Measurements from ENCODE around the gene KRT7. TPM values are rescaled to one million over a fixed set of nuclear protein-coding genes. Genes with fewer than 3 reads are reported as not detected.

The KRT7 gene
- total RNA-seq, 5 donors from 2014 or later (not counting 1 experiment from before 2014, with no cell fraction given), result 2.7 to 3.8 (median 3.3) TPM; not detected in 2

DNA sequence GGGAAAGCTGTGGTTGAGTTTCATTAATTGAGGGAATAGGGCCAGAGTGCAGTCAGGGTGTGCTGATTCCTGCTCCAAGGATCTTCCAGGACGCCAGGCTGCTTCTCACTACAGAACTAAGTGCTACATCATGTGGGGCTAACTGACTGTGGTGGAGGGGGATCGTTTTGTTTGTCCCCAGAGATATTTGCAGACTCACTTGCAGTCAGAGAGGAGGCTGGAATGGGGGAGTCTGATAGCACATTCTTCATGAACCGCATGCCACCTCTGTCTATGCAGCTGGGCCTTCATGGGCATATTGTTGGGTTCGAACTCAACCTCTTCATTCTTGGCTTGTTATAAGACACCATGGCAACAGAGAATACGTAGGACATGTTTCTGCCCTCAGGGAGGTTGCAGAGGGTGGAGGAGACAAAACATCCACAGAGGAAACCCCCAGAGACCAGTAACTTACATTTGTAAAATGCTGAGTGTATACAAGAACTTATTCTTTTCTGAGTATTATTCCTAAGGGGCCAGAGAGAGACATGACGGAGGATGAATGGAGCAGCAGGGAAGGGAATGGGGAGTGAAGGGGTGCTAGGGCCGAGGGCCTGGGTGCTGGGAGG, 13.0 kb downstream of the KRT7 start:
- Mint-ChIP-seq H3K4me3 (no peak overlapping the region), H3K27me3 (peaks cover 19 to 27% of the 10 kb centered on the region in 2 donors), H3K36me3 (no peaks in the 10 kb centered on the region), H3K27ac (peak overlapping the region; percentile 36 to 53), H3K4me1 (peaks cover 20 to 45% (median 25%) of the 10 kb centered on the region in 3 donors), H3K9me3 (no peaks in the 10 kb centered on the region)
- Histone ChIP-seq H3K9me3 (no peaks in the 10 kb centered on the region), H3K36me3 (ENCODE audit: control insufficient read depth in 2 of 2, extremely low read depth in 1 of 2, insufficient read depth in 1 of 2, low read length in 1 of 2) (no peaks in the 10 kb centered on the region), H3K27ac (ENCODE audit: low read length) (no peak overlapping the region), H3K4me1 (ENCODE audit: control insufficient read depth in 1 of 2, extremely low read depth in 1 of 2, insufficient read depth in 2 of 2, low read length in 2 of 2) (peaks cover 0 to 17% of the 10 kb centered on the region in 2 experiments), H3K27me3 (replicated peaks in 1 of 2; ENCODE audit: control insufficient read depth in 2 of 2, extremely low read depth in 1 of 2, insufficient read depth in 2 of 2, low read length in 1 of 2) (peaks cover 3 to 43% of the 10 kb centered on the region in 2 experiments), H3K4me3 (ENCODE audit: control insufficient read depth in 1 of 2, extremely low read depth in 1 of 2, low read length in 1 of 2) (no peak overlapping the region)
- ATAC-seq (replicated peaks in 1 of 4), result no peak
- no peak for DNase-seq
- CTCF ChIA-PET, result interaction anchor here in 1 of 2 donors (0.5 kb wide), 1 partner anchor 473 kb away, joined by 3 read pairs; no protein-coding TSS in a partner anchor
- POLR2A ChIA-PET, result no interaction called here
- WGBS (ENCODE audit: insufficient coverage), result 70% methylated on average over 2 of the region's 7 CpGs

DNA sequence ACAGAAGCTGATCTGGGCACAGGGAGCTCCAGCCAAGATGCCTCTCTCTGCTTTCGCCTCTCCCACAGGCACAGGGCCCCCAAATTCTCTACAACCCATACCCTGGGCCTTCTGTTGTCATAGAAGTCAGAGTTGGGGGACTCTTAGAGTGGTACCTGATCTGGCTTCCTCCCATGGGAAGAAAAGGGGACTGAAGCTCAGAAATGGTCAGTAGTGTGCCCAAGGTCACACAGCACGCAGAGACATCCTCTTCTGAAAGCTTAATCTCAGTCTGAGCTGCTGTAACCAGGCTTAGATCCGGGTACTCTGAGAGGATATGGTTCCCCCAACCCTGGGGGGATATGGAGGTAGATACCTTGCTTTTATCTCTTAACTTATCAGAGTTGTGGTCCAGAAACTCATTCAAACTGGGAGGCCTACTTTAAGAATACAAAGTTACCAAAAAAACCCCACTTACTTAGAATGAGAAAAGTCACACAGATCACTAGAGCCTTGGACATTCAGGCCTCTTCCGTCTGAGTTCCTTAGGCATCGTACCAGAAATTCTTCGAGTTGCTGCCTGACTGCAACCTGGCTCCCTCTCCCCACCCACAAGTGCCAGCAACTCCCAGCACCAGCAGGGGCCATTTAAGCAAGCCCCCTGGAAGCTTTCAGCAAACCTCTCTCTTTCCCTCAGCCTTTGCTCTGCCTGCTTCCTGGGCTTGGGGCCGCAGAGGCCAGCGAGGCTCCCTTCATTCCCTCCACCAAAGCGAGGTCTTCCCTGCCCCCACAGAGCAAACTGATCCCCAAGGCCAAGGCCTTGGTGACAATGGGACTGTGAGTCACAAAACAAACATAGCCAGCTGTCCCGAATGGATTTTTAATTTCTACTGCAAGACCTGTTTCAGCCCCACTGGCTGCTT, 13.9 kb downstream of the KRT7 start:
- DNase-seq, result no peak
- 54% methylated on average over 7 of the region's 10 CpGs for WGBS (ENCODE audit: insufficient coverage)
- ChIA-PET POLR2A (no interaction called here), CTCF (no interaction called here)
- no peak for ATAC-seq (replicated peaks in 1 of 4)
- H3K4me1 Mint-ChIP-seq, result peaks cover 27 to 54% (median 34%) of the 10 kb centered on the region in 3 donors
- no peaks in the 10 kb centered on the region for H3K36me3 Mint-ChIP-seq
- Histone ChIP-seq H3K36me3 (ENCODE audit: control insufficient read depth in 2 of 2, extremely low read depth in 1 of 2, insufficient read depth in 1 of 2, low read length in 1 of 2) (no peaks in the 10 kb centered on the region), H3K27me3 (replicated peaks in 1 of 2; ENCODE audit: control insufficient read depth in 2 of 2, extremely low read depth in 1 of 2, insufficient read depth in 2 of 2, low read length in 1 of 2) (peaks cover 3 to 43% of the 10 kb centered on the region in 2 experiments), H3K4me3 (ENCODE audit: control insufficient read depth in 1 of 2, extremely low read depth in 1 of 2, low read length in 1 of 2) (no peak overlapping the region), H3K27ac (ENCODE audit: low read length) (no peak overlapping the region), H3K9me3 (no peaks in the 10 kb centered on the region), H3K4me1 (ENCODE audit: control insufficient read depth in 1 of 2, extremely low read depth in 1 of 2, insufficient read depth in 2 of 2, low read length in 2 of 2) (peaks cover 0 to 22% of the 10 kb centered on the region in 2 experiments)
- no peaks in the 10 kb centered on the region for H3K9me3 Mint-ChIP-seq
- no peak overlapping the region for H3K4me3 Mint-ChIP-seq
- H3K27ac Mint-ChIP-seq, result peak overlapping the region in 1 of 2 donors; percentile 47
- H3K27me3 Mint-ChIP-seq, result peaks cover 19 to 27% of the 10 kb centered on the region in 2 donors

DNA sequence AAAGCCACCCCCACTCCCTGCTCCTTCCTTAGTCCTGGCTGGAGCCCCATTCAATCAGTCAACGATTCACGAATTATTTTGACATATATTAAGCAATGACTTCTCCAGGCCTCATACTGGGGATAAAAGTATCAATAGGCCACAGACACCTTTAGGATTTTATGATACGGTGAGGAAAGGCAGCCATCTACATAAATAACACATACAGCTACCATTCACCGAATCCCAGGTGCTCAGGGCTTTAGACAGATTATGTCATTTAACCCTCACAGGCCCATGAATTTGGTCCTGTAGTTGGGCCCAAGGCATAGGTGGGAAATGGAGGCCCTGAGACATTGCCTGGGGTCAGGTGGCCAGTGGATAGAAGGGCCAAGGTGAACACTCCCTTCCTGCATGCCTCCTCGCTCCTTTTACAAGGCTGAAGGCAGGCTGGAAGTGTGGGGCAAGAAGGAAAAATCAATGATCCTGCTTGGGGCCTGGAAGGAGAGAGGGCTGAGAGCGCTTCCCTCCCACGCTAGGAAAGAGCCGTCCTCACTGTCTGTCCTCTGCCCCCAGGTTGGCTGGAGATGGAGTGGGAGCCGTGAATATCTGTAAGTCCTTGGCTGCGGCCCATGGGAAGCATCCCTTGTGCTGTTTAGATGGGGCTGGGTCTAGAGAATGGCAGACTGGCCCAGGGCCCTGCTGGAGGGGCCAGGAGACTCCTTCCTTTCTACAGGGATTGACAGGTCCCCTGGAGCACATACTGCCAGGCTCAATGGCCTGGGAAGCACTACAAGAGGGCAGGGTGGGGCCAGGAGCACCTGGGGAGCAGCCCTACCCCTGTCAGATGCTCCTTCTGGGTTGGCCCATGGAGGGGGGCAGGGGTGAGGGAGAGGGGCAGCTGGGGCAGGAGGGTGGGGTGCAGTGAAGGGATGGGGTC, 14.8 kb downstream of the KRT7 start:
- 93% methylated on average over 3 of the region's 10 CpGs for WGBS (ENCODE audit: insufficient coverage)
- Mint-ChIP-seq H3K27ac (no peak overlapping the region), H3K4me1 (peaks cover 27 to 59% (median 36%) of the 10 kb centered on the region in 3 donors), H3K4me3 (no peak overlapping the region), H3K27me3 (peaks cover 15 to 27% of the 10 kb centered on the region in 2 donors), H3K9me3 (no peaks in the 10 kb centered on the region), H3K36me3 (no peaks in the 10 kb centered on the region)
- H3K9me3 ChIP-seq, result no peaks in the 10 kb centered on the region
- H3K36me3 ChIP-seq (ENCODE audit: control insufficient read depth in 2 of 2, extremely low read depth in 1 of 2, insufficient read depth in 1 of 2, low read length in 1 of 2), result no peaks in the 10 kb centered on the region
- H3K27me3 ChIP-seq (replicated peaks in 1 of 2; ENCODE audit: control insufficient read depth in 2 of 2, extremely low read depth in 1 of 2, insufficient read depth in 2 of 2, low read length in 1 of 2), result peaks cover 3 to 37% of the 10 kb centered on the region in 2 experiments
- H3K4me3 ChIP-seq (ENCODE audit: control insufficient read depth in 1 of 2, extremely low read depth in 1 of 2, low read length in 1 of 2), result no peak overlapping the region
- ATAC-seq (replicated peaks in 1 of 4) (no peak), DNase-seq (no peak)
- H3K4me1 ChIP-seq (ENCODE audit: control insufficient read depth in 1 of 2, extremely low read depth in 1 of 2, insufficient read depth in 2 of 2, low read length in 2 of 2), result peaks cover 0 to 24% of the 10 kb centered on the region in 2 experiments
- H3K27ac ChIP-seq (ENCODE audit: low read length), result no peak overlapping the region
- ChIA-PET POLR2A (no interaction called here), CTCF (no interaction called here)

DNA sequence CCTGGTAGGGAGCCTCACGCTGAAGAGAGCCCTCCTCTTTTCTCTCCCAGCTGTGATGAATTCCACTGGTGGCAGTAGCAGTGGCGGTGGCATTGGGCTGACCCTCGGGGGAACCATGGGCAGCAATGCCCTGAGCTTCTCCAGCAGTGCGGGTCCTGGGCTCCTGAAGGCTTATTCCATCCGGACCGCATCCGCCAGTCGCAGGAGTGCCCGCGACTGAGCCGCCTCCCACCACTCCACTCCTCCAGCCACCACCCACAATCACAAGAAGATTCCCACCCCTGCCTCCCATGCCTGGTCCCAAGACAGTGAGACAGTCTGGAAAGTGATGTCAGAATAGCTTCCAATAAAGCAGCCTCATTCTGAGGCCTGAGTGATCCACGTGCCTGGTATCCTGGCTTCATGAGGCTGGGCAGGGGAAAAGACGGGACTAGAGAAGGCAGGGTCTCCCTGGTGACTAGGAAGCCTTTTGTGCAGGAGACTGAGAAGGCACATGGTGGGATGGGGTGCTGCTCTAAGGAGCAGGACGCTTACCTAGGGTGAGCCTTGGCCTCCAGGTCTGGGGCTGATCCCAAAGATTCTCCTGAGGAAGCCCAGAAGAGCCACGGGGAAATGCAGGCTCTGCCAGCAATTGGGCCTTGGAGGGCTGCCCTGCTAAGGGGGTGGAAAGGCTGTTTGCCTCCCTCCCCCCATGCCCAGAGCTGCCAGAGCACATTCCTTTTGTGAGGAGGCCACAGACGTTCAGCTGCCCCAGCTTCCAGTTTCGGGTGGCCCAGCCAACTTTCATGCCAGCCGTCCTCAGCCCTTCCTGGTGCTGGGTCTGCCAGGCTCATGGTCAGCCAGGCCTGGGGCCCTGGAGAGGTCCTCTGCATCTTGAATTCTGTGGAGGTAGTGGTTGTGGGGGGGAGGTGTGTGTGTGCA, 15.8 kb downstream of the KRT7 start:
- CTCF ChIA-PET, result no interaction called here
- Histone ChIP-seq H3K4me3 (ENCODE audit: control insufficient read depth in 1 of 2, extremely low read depth in 1 of 2, low read length in 1 of 2) (no peak overlapping the region), H3K27ac (ENCODE audit: low read length) (no peak overlapping the region), H3K27me3 (replicated peaks in 1 of 2; ENCODE audit: control insufficient read depth in 2 of 2, extremely low read depth in 1 of 2, insufficient read depth in 2 of 2, low read length in 1 of 2) (peaks cover 3 to 33% of the 10 kb centered on the region in 2 experiments), H3K9me3 (no peaks in the 10 kb centered on the region), H3K4me1 (ENCODE audit: control insufficient read depth in 1 of 2, extremely low read depth in 1 of 2, insufficient read depth in 2 of 2, low read length in 2 of 2) (peaks cover 0 to 16% of the 10 kb centered on the region in 2 experiments), H3K36me3 (ENCODE audit: control insufficient read depth in 2 of 2, extremely low read depth in 1 of 2, insufficient read depth in 1 of 2, low read length in 1 of 2) (no peaks in the 10 kb centered on the region)
- POLR2A ChIA-PET, result no interaction called here
- peaks cover 15 to 27% of the 10 kb centered on the region in 2 donors for H3K27me3 Mint-ChIP-seq
- ATAC-seq (replicated peaks in 1 of 4) (no peak), DNase-seq (no peak)
- H3K4me1 Mint-ChIP-seq, result peaks cover 21 to 52% (median 32%) of the 10 kb centered on the region in 3 donors
- H3K27ac Mint-ChIP-seq, result no peak overlapping the region
- no peak overlapping the region for H3K4me3 Mint-ChIP-seq
- H3K36me3 Mint-ChIP-seq, result no peaks in the 10 kb centered on the region
- 68% methylated on average over 8 of the region's 18 CpGs for WGBS (ENCODE audit: insufficient coverage)
- H3K9me3 Mint-ChIP-seq, result no peaks in the 10 kb centered on the region

DNA sequence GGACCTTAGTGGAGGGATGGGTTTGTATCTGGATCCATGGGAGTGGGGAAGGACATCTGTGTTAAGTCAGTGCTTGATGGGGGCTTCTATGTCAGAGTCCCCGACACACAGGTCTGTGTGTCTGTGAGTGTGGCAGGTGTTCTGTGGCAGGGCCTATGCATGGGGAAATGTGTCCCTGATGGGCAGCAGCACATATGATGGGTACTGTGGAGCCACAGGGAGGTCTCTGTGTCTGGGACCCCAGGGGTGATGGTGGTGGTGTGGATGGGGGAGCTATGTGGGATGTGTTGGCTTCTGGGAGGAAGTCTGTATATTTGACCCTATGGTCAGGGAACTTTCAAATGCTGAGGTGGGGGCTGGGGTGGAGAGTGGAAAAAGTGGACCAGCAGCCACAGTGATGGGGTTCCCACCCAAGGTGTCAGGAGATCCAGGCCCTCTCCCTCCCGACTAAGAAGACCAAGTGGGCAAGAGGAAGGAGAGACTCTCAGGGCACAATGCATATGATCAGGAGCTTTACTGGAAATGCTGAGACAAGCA, 16.5 kb downstream of the KRT7 start:
- DNase-seq (no peak), ATAC-seq (replicated peaks in 1 of 4) (no peak)
- no peaks in the 10 kb centered on the region for H3K36me3 Mint-ChIP-seq
- Histone ChIP-seq H3K27ac (ENCODE audit: low read length) (no peak overlapping the region), H3K4me1 (ENCODE audit: control insufficient read depth in 1 of 2, extremely low read depth in 1 of 2, insufficient read depth in 2 of 2, low read length in 2 of 2) (peaks cover 0 to 8% of the 10 kb centered on the region in 2 experiments), H3K36me3 (ENCODE audit: control insufficient read depth in 2 of 2, extremely low read depth in 1 of 2, insufficient read depth in 1 of 2, low read length in 1 of 2) (no peaks in the 10 kb centered on the region), H3K9me3 (no peaks in the 10 kb centered on the region), H3K27me3 (replicated peaks in 1 of 2; ENCODE audit: control insufficient read depth in 2 of 2, extremely low read depth in 1 of 2, insufficient read depth in 2 of 2, low read length in 1 of 2) (peaks cover 3 to 37% of the 10 kb centered on the region in 2 experiments), H3K4me3 (ENCODE audit: control insufficient read depth in 1 of 2, extremely low read depth in 1 of 2, low read length in 1 of 2) (no peak overlapping the region)
- no peaks in the 10 kb centered on the region for H3K9me3 Mint-ChIP-seq
- H3K27ac Mint-ChIP-seq, result no peak overlapping the region
- ChIA-PET CTCF (no interaction called here), POLR2A (no interaction called here)
- WGBS (ENCODE audit: insufficient coverage), result 74% methylated on average over 2 of the region's 2 CpGs
- H3K4me3 Mint-ChIP-seq, result no peak overlapping the region
- H3K4me1 Mint-ChIP-seq, result peaks cover 14 to 44% (median 25%) of the 10 kb centered on the region in 3 donors
- peaks cover 15 to 31% of the 10 kb centered on the region in 2 donors for H3K27me3 Mint-ChIP-seq

Measured in T-cell (primary cell).